Measurements from ENCODE around the gene SLC14A1.
A peak's percentile ranks its signal among the peaks of the same experiment; 100 is the strongest.

SLC14A1 gene

GRCh38 chr18:45760462-45761036, 36.6 kb downstream of the SLC14A1 start:
- DNase-seq (ENCODE audit: low read depth), result no peak

GRCh38 chr18:45761512-45762114, 37.6 kb downstream of the SLC14A1 start:
- no peak for DNase-seq (ENCODE audit: low read depth)

GRCh38 chr18:45764000-45764686, 40.2 kb downstream of the SLC14A1 start:
- peak; percentile 68 for DNase-seq (ENCODE audit: low read depth)

GRCh38 chr18:45765796-45766195, 41.8 kb downstream of the SLC14A1 start:
- peak; percentile 54 for DNase-seq (ENCODE audit: low read depth)

GRCh38 chr18:45771587-45772480, 47.9 kb downstream of the SLC14A1 start:
- peak; percentile 87 for DNase-seq (ENCODE audit: low read depth)

- peak; percentile 81 for DNase-seq (ENCODE audit: low read depth)
These were observed 50.1 kb downstream of the SLC14A1 start for GRCh38 chr18:45774065-45774521.

GRCh38 chr18:45775241-45775676, 51.3 kb downstream of the SLC14A1 start:
- DNase-seq (ENCODE audit: low read depth), result peak; percentile 62

GRCh38 chr18:45775743-45776142, 51.8 kb downstream of the SLC14A1 start:
- DNase-seq (ENCODE audit: low read depth), result no peak

GRCh38 chr18:45777393-45777792, 53.4 kb downstream of the SLC14A1 start:
- peak; percentile 95 for DNase-seq (ENCODE audit: low read depth)

GRCh38 chr18:45780568-45780967, 56.6 kb downstream of the SLC14A1 start:
- DNase-seq (ENCODE audit: low read depth), result no peak

- DNase-seq (ENCODE audit: low read depth), result no peak
These were observed 58.7 kb downstream of the SLC14A1 start for GRCh38 chr18:45782662-45783061.

- peak; percentile 88 for DNase-seq (ENCODE audit: low read depth)
These were observed 59.4 kb downstream of the SLC14A1 start for GRCh38 chr18:45783097-45784075.

GRCh38 chr18:45785134-45785533, 61.2 kb downstream of the SLC14A1 start:
- peak; percentile 63 for DNase-seq (ENCODE audit: low read depth)

- DNase-seq (ENCODE audit: low read depth), result no peak
These were observed 63.0 kb downstream of the SLC14A1 start for GRCh38 chr18:45786941-45787340.

GRCh38 chr18:45787346-45787745, 63.4 kb downstream of the SLC14A1 start:
- DNase-seq (ENCODE audit: low read depth), result peak; percentile 69

GRCh38 chr18:45788861-45789260, 64.9 kb downstream of the SLC14A1 start:
- no peak for DNase-seq (ENCODE audit: low read depth)

GRCh38 chr18:45792506-45793263, 68.7 kb downstream of the SLC14A1 start:
- no peak for DNase-seq (ENCODE audit: low read depth)

- peak; percentile 97 for DNase-seq (ENCODE audit: low read depth)
These were observed 69.4 kb downstream of the SLC14A1 start for GRCh38 chr18:45793264-45793965.

- DNase-seq (ENCODE audit: low read depth), result peak; percentile 53
These were observed 77.5 kb downstream of the SLC14A1 start for GRCh38 chr18:45801416-45802004.
